IMR-90 (cell line): Measurements from ENCODE around the gene MAPRE2. TPM values are rescaled to one million over a fixed set of nuclear protein-coding genes. Genes with fewer than 3 reads are reported as not detected.
A peak's percentile ranks its signal among the peaks of the same experiment; 100 is the strongest.

Experiments
- ATAC-seq: fragments of 200-7000 bp; cut with Tn5 transposase; 2 replicates; pipeline ENCODE4 v1.9.1; 2020; ENCODE audit warnings: low read depth, mild to moderate bottlenecking, moderate library complexity
- BruUV-seq: library from RNA; stranded (reverse); fragments of 400-500 nt; replicated peaks from 2 replicates; lab custom pipeline; 2021; lab: Mats Ljungman, UMichigan
- CTCF ChIA-PET: fragments of 300-600 bp; formaldehyde crosslinking; extraction: SDS; loops from one replicate; lab custom pipeline; 2021; ENCODE audit warnings: antibody characterized with exemption; lab: Yijun Ruan, JAX
- POLR2A ChIA-PET: fragments of 300-600 bp; sonication (Branson Sonifier 250); formaldehyde crosslinking; loops from one replicate; lab custom pipeline; 2022; ENCODE audit warnings: antibody characterized with exemption; ENCODE audit not compliant: unreplicated experiment; lab: Charles Lee
- DNase-seq: peaks from one replicate; pipeline ENCODE4 v3.0.0; 2013
- H2AFZ ChIP-seq: replicated peaks from 2 replicates; pipeline ENCODE3; 2013; ENCODE audit warnings: low read length, mild to moderate bottlenecking; ENCODE audit not compliant: poor library complexity
- H2AK5ac ChIP-seq: 2 replicates; pipeline ENCODE4 v1.6.1; 2013; ENCODE audit warnings: low read depth, low read length, inconsistent platforms
- H2AK9ac ChIP-seq: replicated peaks from 2 replicates; pipeline ENCODE3; 2013; ENCODE audit warnings: mild to moderate bottlenecking, low read depth, low read length, moderate library complexity; ENCODE audit not compliant: poor library complexity
- H2BK120ac ChIP-seq: 2 replicates; pipeline ENCODE4 v1.6.1; 2013; ENCODE audit warnings: low read depth, low read length, inconsistent platforms
- H2BK15ac ChIP-seq: 3 replicates; pipeline ENCODE4 v1.6.1; 2013; ENCODE audit warnings: low read depth, low read length, inconsistent platforms
- H2BK20ac ChIP-seq: 2 replicates; pipeline ENCODE4 v1.6.1; 2013; ENCODE audit warnings: low read depth, mild to moderate bottlenecking, inconsistent platforms, low read length, moderate library complexity
- H2BK5ac ChIP-seq: 2 replicates; pipeline ENCODE4 v1.6.1; 2013; ENCODE audit warnings: mild to moderate bottlenecking, low read depth, low read length, inconsistent platforms; ENCODE audit not compliant: poor library complexity, severe bottlenecking
- H3K14ac ChIP-seq: replicated peaks from 2 replicates; pipeline ENCODE4 v1.6.1; 2013; ENCODE audit warnings: low read depth, low read length, inconsistent platforms
- H3K18ac ChIP-seq: 2 replicates; pipeline ENCODE4 v1.6.1; 2013; ENCODE audit warnings: low read depth, low read length, control low read depth
- H3K23ac ChIP-seq: 2 replicates; pipeline ENCODE4 v1.6.1; 2013; ENCODE audit warnings: low read depth, low read length, inconsistent platforms
- H3K27ac ChIP-seq: 2 replicates; pipeline ENCODE4 v1.5.1; 2013; ENCODE audit warnings: mild to moderate bottlenecking, control low read depth, low read length; ENCODE audit not compliant: insufficient read depth
- H3K27me3 ChIP-seq: 2 replicates; pipeline ENCODE4 v1.6.1; 2013; ENCODE audit warnings: low read length; ENCODE audit not compliant: control insufficient read depth, insufficient read depth
- H3K36me3 ChIP-seq: 2 replicates; pipeline ENCODE4 v1.6.1; 2013; ENCODE audit warnings: low read length, mixed read lengths; ENCODE audit not compliant: control insufficient read depth, insufficient read depth
- H3K4ac ChIP-seq: 2 replicates; pipeline ENCODE4 v1.6.1; 2013; ENCODE audit warnings: low read depth, low read length, inconsistent platforms
- H3K4me1 ChIP-seq: 2 replicates; pipeline ENCODE4 v1.6.1; 2013; ENCODE audit warnings: low read length, mixed read lengths; ENCODE audit not compliant: control insufficient read depth, insufficient read depth
- H3K4me2 ChIP-seq: 2 replicates; pipeline ENCODE4 v1.6.1; 2013; ENCODE audit warnings: low read depth, mild to moderate bottlenecking, control low read depth, low read length, moderate library complexity
- H3K4me3 ChIP-seq: 2 replicates; pipeline ENCODE4 v1.5.1; 2013; ENCODE audit warnings: low read depth, mild to moderate bottlenecking, control low read depth, low read length, moderate library complexity; ENCODE audit not compliant: insufficient read depth
- H3K56ac ChIP-seq: 2 replicates; pipeline ENCODE4 v1.6.1; 2013; ENCODE audit warnings: low read length, inconsistent platforms; ENCODE audit not compliant: insufficient read depth; ENCODE audit errors: extremely low read depth
- H3K79me1 ChIP-seq, 2 experiments: 2 replicates each; pipeline ENCODE4 v1.6.1; 2013; ENCODE audit warnings: low read length in 2 of 2, inconsistent platforms in 1 of 2, low read depth in 1 of 2
- H3K9ac ChIP-seq: 2 replicates; pipeline ENCODE4 v1.6.1; 2013; ENCODE audit warnings: low read depth, low read length, control low read depth
- H3K9me1 ChIP-seq: 2 replicates; pipeline ENCODE4 v1.6.1; 2013; ENCODE audit warnings: low read length, inconsistent platforms; ENCODE audit not compliant: insufficient read depth
- H3K9me3 ChIP-seq: 2 replicates; pipeline ENCODE4 v1.6.1; 2013; ENCODE audit warnings: low read length; ENCODE audit not compliant: control insufficient read depth, insufficient read depth
- H4K20me1 ChIP-seq: 2 replicates; pipeline ENCODE4 v1.6.1; 2013; ENCODE audit warnings: low read length, inconsistent platforms; ENCODE audit not compliant: insufficient read depth
- H4K5ac ChIP-seq: 2 replicates; pipeline ENCODE4 v1.6.1; 2013; ENCODE audit warnings: mild to moderate bottlenecking, low read depth, low read length, control low read depth
- H4K8ac ChIP-seq, 2 experiments: 2 replicates each; pipeline ENCODE4 v1.6.1; 2013; ENCODE audit warnings: low read depth in 2 of 2, low read length in 2 of 2, control low read depth in 1 of 2, inconsistent platforms in 1 of 2
- H4K91ac ChIP-seq: 2 replicates; pipeline ENCODE4 v1.6.1; 2013; ENCODE audit warnings: low read depth, low read length, inconsistent platforms; ENCODE audit not compliant: insufficient read depth
- CEBPB ChIP-seq: IDR thresholded peaks from 2 replicates; pipeline ENCODE4 v1.6.1; 2012; ENCODE audit warnings: low read depth, low read length, improper control_type of control experiment
- ELK1 ChIP-seq: fragments of 150-350 bp; IDR thresholded peaks from 2 replicates; pipeline ENCODE4 v1.6.1; 2016; ENCODE audit warnings: low read depth, mild to moderate bottlenecking, low read length, moderate library complexity, borderline replicate concordance
- FOS ChIP-seq: fragments of 150-350 bp; IDR thresholded peaks from 2 replicates; pipeline ENCODE4 v1.6.1; 2016; ENCODE audit warnings: low read depth, low read length
- MAFK ChIP-seq: IDR thresholded peaks from 2 replicates; pipeline ENCODE4 v1.6.1; 2012; ENCODE audit warnings: low read depth, low read length, improper control_type of control experiment
- MAZ ChIP-seq: IDR thresholded peaks from 2 replicates; pipeline ENCODE4 v1.6.1; 2012; ENCODE audit warnings: low read depth, mild to moderate bottlenecking, low read length, improper control_type of control experiment, moderate library complexity, borderline replicate concordance
- MXI1 ChIP-seq: IDR thresholded peaks from 2 replicates; pipeline ENCODE4 v1.6.1; 2012; ENCODE audit warnings: low read depth, mild to moderate bottlenecking, low read length, moderate library complexity, borderline replicate concordance
- RFX5 ChIP-seq: IDR thresholded peaks from 2 replicates; pipeline ENCODE4 v1.8.0; 2012; ENCODE audit warnings: low read depth, mild to moderate bottlenecking, low read length, moderate library complexity
- SMC3 ChIP-seq: fragments of 150-350 bp; IDR thresholded peaks from 2 replicates; pipeline ENCODE4 v1.6.1; 2016; ENCODE audit warnings: low read depth, mild to moderate bottlenecking, antibody characterized with exemption, low read length, moderate library complexity
- WGBS, 2 experiments: methylation state at CpG; one replicate each; pipeline versions ENCODE4 v1.1.5 to v1.1.7; 2013; ENCODE audit warnings: missing lambda C conversion rate in 2 of 2; ENCODE audit not compliant: insufficient read length in 1 of 2; ENCODE audit errors: extremely low coverage in 2 of 2; 5-methylcytosine and 5-hydroxymethylcytosine counted together
- dilution Hi-C: fragments of 300-500 bp; cut with HindIII; formaldehyde crosslinking; loops from one replicate; pipeline ENCODE4 v1.14.3; 2018; ENCODE audit warnings: low sequenced_read_pairs; ENCODE audit not compliant: unreplicated experiment
- in situ Hi-C: fragments of 300-500 bp; cut with MboI; formaldehyde crosslinking; loops from 3 replicates; pipeline ENCODE4 v1.14.3; 2019; ENCODE audit warnings: low sequenced_read_pairs, inconsistent platforms, mixed read lengths
- intact Hi-C: fragments of 100-400 bp; cut with micrococcal nuclease; formaldehyde crosslinking; loops from 2 replicates; pipeline ENCODE4 v1.10.0; 2022
- polyA plus RNA-seq, 3 experiments: library from polyadenylated mRNA; depleted of rRNA; stranded (reverse); fragments of >200 nt; gene quantifications; 2 replicates each; pipeline ENCODE4 v1.2.3, GENCODE V29; 2012; ENCODE audit warnings: low replicate concordance in 1 of 3
- total RNA-seq: library from RNA; depleted of rRNA; stranded (reverse); fragments of >200 nt; gene quantifications from 2 replicates; pipeline ENCODE4 v1.2.3, GENCODE V29; 2012
- TF ChIP-seq, protein P1 (sequence below): conservative IDR thresholded peaks from 2 replicates; pipeline ENCODE4 v1.5.1; 2012; ENCODE audit warnings: mild to moderate bottlenecking, low read depth, low read length, improper control_type of control experiment

Gene MAPRE2
- total and polyA plus RNA-seq, 2 of the 4 experiments (the other 2 are of a cell fraction), result 19.6 to 23.8 TPM

GRCh38 chr18:35024965-35025364 lies 16.2 kb upstream of the MAPRE2 start:
- H4K20me1 ChIP-seq, result no peaks in the 10 kb centered on the region
- dilution Hi-C loops (no loop called here), intact Hi-C loops (loop anchor here (5.0 kb wide), 1 partner anchor 117 kb away; no protein-coding TSS in a partner anchor), in situ Hi-C loops (no loop called here)
- peaks cover 11% of the 10 kb centered on the region for H3K4me1 ChIP-seq
- H3K79me1 ChIP-seq, result no peaks in the 10 kb centered on the region
- no peak overlapping the region for H3K14ac ChIP-seq
- no peak overlapping the region for H2BK20ac ChIP-seq
- no peak overlapping the region for H3K23ac ChIP-seq
- no peak overlapping the region for H3K18ac ChIP-seq
- no peak overlapping the region for H4K91ac ChIP-seq
- no CpG with 5 or more reads among the region's 1 CpG for WGBS, 2 experiments
- no peaks in the 10 kb centered on the region for H3K9me1 ChIP-seq
- no peak overlapping the region for H3K56ac ChIP-seq
- CTCF ChIA-PET, result interaction anchor here (0.7 to 2.0 kb wide), 4 partner anchors 33 to 987 kb away, joined by 3 to 9 read pairs (median 4); no protein-coding TSS in a partner anchor
- H3K4me2 ChIP-seq, result no peak overlapping the region
- no peak overlapping the region for H2BK15ac ChIP-seq
- no peaks in the 10 kb centered on the region for H3K36me3 ChIP-seq
- no peak overlapping the region for H2AK5ac ChIP-seq
- no peaks in the 10 kb centered on the region for H3K27me3 ChIP-seq
- no peak overlapping the region for H4K5ac ChIP-seq
- H3K4ac ChIP-seq, result no peak overlapping the region
- no peak overlapping the region for H3K4me3 ChIP-seq
- no TSS peak for BruUV-seq
- no peak overlapping the region for H3K27ac ChIP-seq
- peak; percentile 62 for ATAC-seq
- no peak overlapping the region for H3K9ac ChIP-seq
- H3K9me3 ChIP-seq, result no peaks in the 10 kb centered on the region
- H2AFZ ChIP-seq, result no peak overlapping the region
- H4K8ac ChIP-seq, result no peak overlapping the region
- no peak overlapping the region for H2AK9ac ChIP-seq
- TF ChIP-seq MAFK (no peak), CEBPB (peak; percentile 47; the same call in 1 of the 2 replicates), MAZ (no peak), FOS (no peak), MXI1 (no peak), ELK1 (no peak), RFX5 (no peak), SMC3 (no peak)
- TF ChIP-seq, protein P1, sequence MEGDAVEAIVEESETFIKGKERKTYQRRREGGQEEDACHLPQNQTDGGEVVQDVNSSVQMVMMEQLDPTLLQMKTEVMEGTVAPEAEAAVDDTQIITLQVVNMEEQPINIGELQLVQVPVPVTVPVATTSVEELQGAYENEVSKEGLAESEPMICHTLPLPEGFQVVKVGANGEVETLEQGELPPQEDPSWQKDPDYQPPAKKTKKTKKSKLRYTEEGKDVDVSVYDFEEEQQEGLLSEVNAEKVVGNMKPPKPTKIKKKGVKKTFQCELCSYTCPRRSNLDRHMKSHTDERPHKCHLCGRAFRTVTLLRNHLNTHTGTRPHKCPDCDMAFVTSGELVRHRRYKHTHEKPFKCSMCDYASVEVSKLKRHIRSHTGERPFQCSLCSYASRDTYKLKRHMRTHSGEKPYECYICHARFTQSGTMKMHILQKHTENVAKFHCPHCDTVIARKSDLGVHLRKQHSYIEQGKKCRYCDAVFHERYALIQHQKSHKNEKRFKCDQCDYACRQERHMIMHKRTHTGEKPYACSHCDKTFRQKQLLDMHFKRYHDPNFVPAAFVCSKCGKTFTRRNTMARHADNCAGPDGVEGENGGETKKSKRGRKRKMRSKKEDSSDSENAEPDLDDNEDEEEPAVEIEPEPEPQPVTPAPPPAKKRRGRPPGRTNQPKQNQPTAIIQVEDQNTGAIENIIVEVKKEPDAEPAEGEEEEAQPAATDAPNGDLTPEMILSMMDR, result no peak
- peak; percentile 89 for DNase-seq
- no peak overlapping the region for H2BK120ac ChIP-seq
- POLR2A ChIA-PET, result no interaction called here
- H2BK5ac ChIP-seq, result peak overlapping the region; percentile 9
